Astrocyte (in vitro differentiated cells and primary cell): ENCODE measurements around the gene SCFD1. TPM values are rescaled to one million over a fixed set of nuclear protein-coding genes. Genes with fewer than 3 reads are reported as not detected.

Source experiments
- DNase-seq: peaks from one replicate; pipeline ENCODE4 v3.0.0-alpha.2; 2010; ENCODE audit warnings: low read depth
- FAIRE-seq: peaks from 2 replicates; lab custom pipeline; 2011; peaks lifted over from hg19 to GRCh38; lab: Jason Lieb, UNC
- H2AFZ ChIP-seq: 2 replicates; pipeline ENCODE4 v1.6.0; 2012; ENCODE audit warnings: low read depth, low read length, inconsistent platforms
- H3K27ac ChIP-seq: 2 replicates; pipeline ENCODE4 v1.5.1; 2011; ENCODE audit warnings: low read depth, low read length, inconsistent platforms
- H3K27me3 ChIP-seq: 2 replicates; pipeline ENCODE4 v1.6.0; 2011; ENCODE audit warnings: low read length, inconsistent platforms; ENCODE audit not compliant: insufficient read depth
- H3K36me3 ChIP-seq: 2 replicates; pipeline ENCODE4 v1.5.1; 2011; ENCODE audit warnings: low read length, inconsistent platforms; ENCODE audit not compliant: insufficient read depth
- H3K4me1 ChIP-seq: 2 replicates; pipeline ENCODE4 v1.5.1; 2011; ENCODE audit warnings: low read length, inconsistent platforms; ENCODE audit not compliant: insufficient read depth
- H3K4me2 ChIP-seq: 2 replicates; pipeline ENCODE4 v1.6.0; 2012; ENCODE audit warnings: low read length, inconsistent platforms
- H3K4me3 ChIP-seq: 2 replicates; pipeline ENCODE4 v1.5.1; 2011; ENCODE audit warnings: low read depth, mild to moderate bottlenecking, low read length, inconsistent platforms; ENCODE audit not compliant: insufficient read depth
- H3K79me2 ChIP-seq: 2 replicates; pipeline ENCODE4 v1.6.0; 2012; ENCODE audit warnings: mild to moderate bottlenecking, low read length, inconsistent platforms; ENCODE audit not compliant: insufficient read depth
- H3K9ac ChIP-seq: 2 replicates; pipeline ENCODE4 v1.6.0; 2012; ENCODE audit warnings: mild to moderate bottlenecking, low read length, inconsistent platforms
- H3K9me3 ChIP-seq: 2 replicates; pipeline ENCODE4 v1.5.1; 2012; ENCODE audit warnings: low read depth, mild to moderate bottlenecking, low read length, inconsistent platforms; ENCODE audit not compliant: insufficient read depth
- H4K20me1 ChIP-seq: 2 replicates; pipeline ENCODE4 v1.6.0; 2012; ENCODE audit warnings: low read length, inconsistent platforms; ENCODE audit not compliant: insufficient read depth
- H3K27ac Mint-ChIP-seq: one replicate; pipeline ENCODE4 v1.8.0; 2021; ENCODE audit warnings: mild to moderate bottlenecking, mixed read lengths; ENCODE audit not compliant: unreplicated experiment
- H3K27me3 Mint-ChIP-seq: one replicate; pipeline ENCODE4 v1.8.0; 2021; ENCODE audit warnings: low read depth, mixed read lengths; ENCODE audit not compliant: unreplicated experiment
- H3K36me3 Mint-ChIP-seq: one replicate; pipeline ENCODE4 v1.8.0; 2021; ENCODE audit warnings: low read depth, mixed read lengths; ENCODE audit not compliant: unreplicated experiment
- H3K4me1 Mint-ChIP-seq: one replicate; pipeline ENCODE4 v1.8.0; 2021; ENCODE audit warnings: low read depth, mixed read lengths; ENCODE audit not compliant: unreplicated experiment
- H3K4me3 Mint-ChIP-seq: one replicate; pipeline ENCODE4 v1.8.0; 2021; ENCODE audit warnings: mild to moderate bottlenecking, moderate library complexity, mixed read lengths; ENCODE audit not compliant: unreplicated experiment
- H3K9me3 Mint-ChIP-seq: one replicate; pipeline ENCODE4 v1.8.0; 2021; ENCODE audit warnings: mild to moderate bottlenecking, mixed read lengths; ENCODE audit not compliant: unreplicated experiment
- CTCF ChIP-seq: IDR thresholded peaks from 2 replicates; pipeline ENCODE4 v1.5.1; 2011; ENCODE audit warnings: low read depth, mild to moderate bottlenecking, inconsistent platforms, low read length, moderate library complexity; ENCODE audit not compliant: insufficient read depth
- EZH2 ChIP-seq: IDR thresholded peaks from 2 replicates; pipeline ENCODE4 v1.6.1; 2012; ENCODE audit warnings: mild to moderate bottlenecking, low read length, inconsistent platforms; ENCODE audit not compliant: insufficient read depth
- total RNA-seq: library from RNA; stranded (reverse); gene quantifications from 2 replicates; pipeline ENCODE4 v1.2.1, GENCODE V29; 2021

Gene SCFD1
- total RNA-seq, 1 donor from 2014 or later, result 82.2 TPM

GRCh38 chr14:30768791-30769190 lies 146.7 kb downstream of the SCFD1 start:
- Histone ChIP-seq H3K36me3 (no peaks in the 10 kb centered on the region), H3K9me3 (no peaks in the 10 kb centered on the region), H3K4me3 (no peak overlapping the region), H3K4me2 (no peak overlapping the region), H3K27ac (no peak overlapping the region), H3K4me1 (no peaks in the 10 kb centered on the region), H2AFZ (no peak overlapping the region), H4K20me1 (no peaks in the 10 kb centered on the region), H3K79me2 (no peaks in the 10 kb centered on the region), H3K9ac (no peak overlapping the region), H3K27me3 (peaks cover 10% of the 10 kb centered on the region)
- H3K4me3 Mint-ChIP-seq, result no peak overlapping the region
- no peaks in the 10 kb centered on the region for H3K36me3 Mint-ChIP-seq
- H3K4me1 Mint-ChIP-seq, result no peaks in the 10 kb centered on the region
- no peak overlapping the region for H3K27ac Mint-ChIP-seq
- H3K9me3 Mint-ChIP-seq, result peaks cover 6% of the 10 kb centered on the region
- FAIRE-seq (no peak), DNase-seq (no peak)
- H3K27me3 Mint-ChIP-seq, result peaks cover 5% of the 10 kb centered on the region
- TF ChIP-seq EZH2 (no peak), CTCF (no peak)

- no peak overlapping the region for H3K27ac Mint-ChIP-seq
- no peak overlapping the region for H3K4me3 Mint-ChIP-seq
- Histone ChIP-seq H3K4me3 (no peak overlapping the region), H4K20me1 (no peaks in the 10 kb centered on the region), H3K4me1 (no peaks in the 10 kb centered on the region), H3K27ac (no peak overlapping the region), H3K9ac (no peak overlapping the region), H3K36me3 (no peaks in the 10 kb centered on the region), H3K79me2 (no peaks in the 10 kb centered on the region), H3K4me2 (no peak overlapping the region), H2AFZ (no peak overlapping the region), H3K9me3 (no peaks in the 10 kb centered on the region), H3K27me3 (peaks cover 12% of the 10 kb centered on the region)
- H3K9me3 Mint-ChIP-seq, result peaks cover 1% of the 10 kb centered on the region
- no peak for DNase-seq
- FAIRE-seq, result no peak
- peaks cover 8% of the 10 kb centered on the region for H3K27me3 Mint-ChIP-seq
- TF ChIP-seq EZH2 (no peak), CTCF (no peak)
- no peaks in the 10 kb centered on the region for H3K36me3 Mint-ChIP-seq
- H3K4me1 Mint-ChIP-seq, result no peaks in the 10 kb centered on the region
These were observed 148.3 kb downstream of the SCFD1 start for GRCh38 chr14:30770376-30770775.

DNA sequence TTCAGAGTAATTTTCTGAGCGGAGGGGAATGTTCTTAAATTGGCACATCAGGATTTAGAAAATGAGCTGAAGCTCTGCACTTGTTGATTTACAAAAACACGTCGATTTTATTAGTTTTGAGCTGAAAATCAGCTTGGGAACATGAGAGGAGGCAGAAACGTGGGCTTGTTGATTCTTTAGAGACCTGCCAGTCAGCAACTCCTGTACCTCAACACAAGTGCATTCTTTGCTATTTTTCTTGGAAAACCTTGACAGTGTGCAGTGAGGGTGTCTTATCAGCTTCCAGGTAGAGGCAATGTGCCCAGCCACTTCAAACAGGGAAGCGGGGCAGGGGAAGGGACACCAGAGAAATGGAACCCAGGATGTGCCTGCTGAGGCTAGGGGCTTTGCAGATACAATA lies 149.5 kb downstream of the SCFD1 start:
- FAIRE-seq (no peak), DNase-seq (no peak)
- Histone ChIP-seq H4K20me1 (no peaks in the 10 kb centered on the region), H3K4me2 (no peak overlapping the region), H3K79me2 (no peaks in the 10 kb centered on the region), H3K4me1 (no peaks in the 10 kb centered on the region), H3K4me3 (no peak overlapping the region), H3K27me3 (peaks cover 12% of the 10 kb centered on the region), H3K9me3 (no peaks in the 10 kb centered on the region), H2AFZ (no peak overlapping the region), H3K9ac (no peak overlapping the region), H3K27ac (no peak overlapping the region), H3K36me3 (no peaks in the 10 kb centered on the region)
- H3K36me3 Mint-ChIP-seq, result no peaks in the 10 kb centered on the region
- peaks cover 1% of the 10 kb centered on the region for H3K9me3 Mint-ChIP-seq
- H3K27me3 Mint-ChIP-seq, result peaks cover 8% of the 10 kb centered on the region
- H3K4me3 Mint-ChIP-seq, result no peak overlapping the region
- H3K4me1 Mint-ChIP-seq, result no peaks in the 10 kb centered on the region
- no peak for TF ChIP-seq CTCF
- no peak for TF ChIP-seq EZH2
- H3K27ac Mint-ChIP-seq, result no peak overlapping the region
